KMS-11 (cell line): ENCODE results near the gene FBXO2.

ENCODE experiments used
- H2AFZ ChIP-seq: fragments of 200-600 bp; sonication (generic); 2 replicates; pipeline ENCODE4 v1.6.1; 2016; ENCODE audit warnings: antibody characterized with exemption, mixed run types, low read depth
- H3K27ac ChIP-seq: fragments of 200-600 bp; sonication (generic); 2 replicates; pipeline ENCODE4 v1.6.1; 2016; ENCODE audit warnings: mild to moderate bottlenecking, mixed run types
- H3K27me3 ChIP-seq: fragments of 200-600 bp; sonication (generic); 2 replicates; pipeline ENCODE4 v1.6.1; 2017; ENCODE audit warnings: mild to moderate bottlenecking, low read depth, mixed run types, moderate library complexity; ENCODE audit not compliant: insufficient read depth
- H3K36me3 ChIP-seq: fragments of 200-600 bp; sonication (generic); 2 replicates; pipeline ENCODE4 v1.6.1; 2017; ENCODE audit warnings: mild to moderate bottlenecking, mixed run types; ENCODE audit not compliant: insufficient read depth
- H3K4me1 ChIP-seq: fragments of 200-600 bp; sonication (generic); 2 replicates; pipeline ENCODE4 v1.6.1; 2016; ENCODE audit warnings: mild to moderate bottlenecking, low read depth, mixed run types; ENCODE audit not compliant: poor library complexity, severe bottlenecking
- H3K4me2 ChIP-seq: fragments of 200-600 bp; sonication (generic); 2 replicates; pipeline ENCODE4 v1.7.0; 2016; ENCODE audit warnings: mild to moderate bottlenecking, mixed run types
- H3K4me3 ChIP-seq: fragments of 200-600 bp; sonication (generic); IDR thresholded peaks from 2 replicates; pipeline ENCODE4 v1.6.1; 2017; ENCODE audit warnings: low read depth, low read length, mixed read lengths; ENCODE audit not compliant: insufficient read depth
- H3K79me2 ChIP-seq: fragments of 200-600 bp; sonication (generic); 2 replicates; pipeline ENCODE4 v1.6.1; 2016; ENCODE audit warnings: low read depth, mixed run types; ENCODE audit not compliant: insufficient read depth
- H3K9ac ChIP-seq: fragments of 200-600 bp; sonication (generic); 2 replicates; pipeline ENCODE4 v1.6.1; 2016; ENCODE audit warnings: mild to moderate bottlenecking, mixed run types
- H4K20me1 ChIP-seq: fragments of 200-600 bp; sonication (generic); 2 replicates; pipeline ENCODE4 v1.6.1; 2016; ENCODE audit warnings: mild to moderate bottlenecking, mixed run types; ENCODE audit not compliant: insufficient read depth
- CTCF ChIP-seq: fragments of 200-600 bp; sonication (generic); conservative IDR thresholded peaks from 2 replicates; pipeline ENCODE4 v1.6.1; 2017; ENCODE audit warnings: low read depth, mild to moderate bottlenecking, antibody characterized with exemption, low read length, moderate library complexity, mixed read lengths

FBXO2 gene

DNA sequence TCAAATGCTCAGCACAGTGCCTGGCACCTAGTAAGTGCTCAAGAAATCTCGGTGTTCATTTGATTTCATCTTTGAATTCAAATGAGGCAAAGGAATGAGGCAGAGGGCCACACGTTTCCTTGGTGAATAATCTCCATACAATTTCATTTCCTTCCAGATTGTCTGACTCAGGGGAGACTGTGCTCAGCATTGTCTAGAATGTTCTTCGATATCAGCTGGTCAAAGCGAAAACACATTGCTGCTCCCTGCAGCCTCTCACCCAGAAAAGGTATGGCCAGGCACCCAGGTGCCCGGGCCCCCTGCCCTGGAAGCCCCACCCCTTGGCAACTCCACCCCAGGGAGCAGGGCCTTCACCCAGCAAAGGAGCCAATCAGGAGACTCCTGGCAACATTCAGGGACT is 55.8 kb downstream of the FBXO2 start:
- Histone ChIP-seq H3K4me1 (no peaks in the 10 kb centered on the region), H3K4me3 (no peak overlapping the region), H3K27me3 (peaks cover 5% of the 10 kb centered on the region; the same call in 1 of the 2 replicates), H3K36me3 (no peaks in the 10 kb centered on the region), H3K79me2 (no peaks in the 10 kb centered on the region), H3K4me2 (no peak overlapping the region), H4K20me1 (no peaks in the 10 kb centered on the region), H3K9ac (no peak overlapping the region), H3K27ac (no peak overlapping the region), H2AFZ (no peak overlapping the region)
- TF ChIP-seq CTCF: no peak
